ENCODE measurements around the gene FKBP1A. TPM values are rescaled to one million over a fixed set of nuclear protein-coding genes. Genes with fewer than 3 reads are reported as not detected.

The FKBP1A gene
- total RNA-seq, 1 donor from 2014 or later = 131 TPM

DNA sequence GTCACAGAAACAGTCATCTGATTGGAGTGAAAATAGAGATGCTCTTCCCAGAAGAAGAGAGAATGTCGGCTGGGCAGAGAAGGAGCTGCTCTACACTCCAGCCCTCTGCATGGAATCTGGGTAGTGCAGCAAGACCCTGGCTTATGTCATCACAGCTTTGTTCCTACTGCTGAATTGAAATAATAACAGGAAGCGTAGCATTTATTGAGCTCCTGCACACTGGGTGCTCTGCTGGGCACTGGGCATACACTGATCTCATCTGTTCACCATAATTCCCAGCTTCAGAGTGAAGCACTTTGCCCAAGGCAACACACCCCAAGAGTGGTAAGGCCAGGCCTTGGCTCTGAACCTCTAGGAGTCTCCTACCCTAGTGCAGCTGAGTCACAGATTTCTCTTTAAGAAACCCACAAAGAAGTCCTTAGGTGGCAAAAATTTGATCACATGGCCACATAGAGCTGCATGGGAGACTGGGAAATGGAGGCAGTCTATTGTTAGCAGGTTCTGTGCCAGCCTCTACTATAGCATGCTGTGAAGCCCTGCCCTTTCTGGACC, 60.0 kb downstream of the FKBP1A start:
- no peak for DNase-seq (ENCODE audit: low read depth)

DNA sequence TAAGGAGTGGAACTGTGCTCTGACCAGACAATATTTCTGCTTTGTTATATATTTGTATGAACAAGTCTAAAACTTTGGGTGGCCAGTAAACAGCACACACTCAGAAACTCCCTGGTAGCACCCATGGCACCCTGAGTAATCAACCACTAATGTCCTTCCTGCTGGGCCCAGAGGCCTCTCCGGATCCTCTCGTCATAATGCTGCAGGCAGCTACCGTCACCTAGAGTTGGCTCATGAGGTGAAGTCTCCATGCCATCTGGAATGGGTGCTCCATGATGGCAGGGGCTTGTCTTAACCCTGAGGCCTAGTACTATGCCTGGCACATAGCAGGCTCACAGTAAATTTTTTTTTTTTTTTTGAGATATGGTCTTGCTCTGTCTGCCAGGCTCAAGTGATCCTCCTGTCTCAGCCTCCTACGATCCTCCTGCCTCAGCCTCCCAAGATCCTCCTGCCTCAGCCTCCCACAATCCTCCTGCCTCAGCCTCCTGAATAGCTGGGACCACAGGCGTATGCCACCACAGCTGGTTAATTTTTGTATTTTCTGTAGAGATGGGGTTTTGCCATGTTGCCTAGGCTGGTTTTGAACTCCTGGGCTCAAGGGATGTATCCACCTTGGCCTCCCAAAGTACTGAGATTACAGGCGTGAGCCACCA, 60.9 kb downstream of the FKBP1A start:
- no peak for DNase-seq (ENCODE audit: low read depth)

DNA sequence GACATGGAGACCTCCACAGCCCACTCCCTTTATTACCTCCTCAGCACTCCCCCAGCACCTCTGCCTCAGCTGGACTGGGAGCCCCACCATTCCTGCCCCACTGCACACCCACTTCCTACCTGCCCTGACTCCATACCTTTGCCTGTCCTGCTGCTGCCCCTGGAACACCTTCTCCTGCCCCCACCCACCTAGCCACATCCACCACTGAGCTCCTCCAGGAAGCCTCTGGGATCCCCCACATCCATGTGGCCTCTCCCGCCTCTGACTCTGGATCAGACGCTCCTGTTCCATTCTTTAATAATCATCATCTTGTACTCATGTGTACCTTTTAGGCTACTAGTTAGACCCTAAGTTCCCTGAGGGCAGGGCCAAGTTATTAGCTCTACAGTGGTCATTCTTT, 61.8 kb downstream of the FKBP1A start:
- DNase-seq (ENCODE audit: low read depth) = no peak

DNA sequence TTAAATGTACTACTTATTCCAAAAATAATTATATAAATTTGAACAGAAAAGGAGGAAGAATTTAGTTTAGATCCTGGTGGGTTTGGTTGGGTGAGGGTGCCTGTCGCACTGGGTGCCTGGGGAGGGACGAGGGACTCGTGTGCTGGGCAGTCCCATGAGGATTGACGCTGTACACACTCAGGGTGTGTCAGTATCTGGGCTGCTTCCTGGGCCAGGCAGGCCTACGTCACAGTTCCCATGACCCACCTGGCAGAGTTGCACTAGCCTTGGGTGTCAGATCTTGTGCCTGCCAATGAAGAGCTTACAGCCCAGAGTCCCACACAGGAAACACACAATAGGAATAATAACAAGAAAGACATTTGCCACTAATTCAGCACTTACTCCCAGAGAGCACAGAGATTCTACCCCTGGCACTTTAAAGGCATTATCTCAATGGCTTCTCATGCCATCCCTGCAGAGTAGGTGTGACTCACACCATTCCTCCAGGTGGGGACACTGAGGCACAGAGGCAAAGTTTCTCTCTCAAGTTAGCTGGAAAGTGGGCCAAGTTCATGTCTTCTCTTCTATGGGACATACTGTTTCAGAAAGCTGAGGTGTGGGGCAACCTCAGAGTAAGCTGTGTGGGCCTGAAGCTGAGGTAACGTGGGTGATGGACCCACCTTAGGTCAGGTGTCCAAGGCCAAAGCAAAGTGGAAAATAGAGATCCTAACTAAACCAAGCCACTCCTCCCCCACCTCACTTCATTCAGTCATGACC, 62.6 kb downstream of the FKBP1A start:
- DNase-seq (ENCODE audit: low read depth) = no peak

DNA sequence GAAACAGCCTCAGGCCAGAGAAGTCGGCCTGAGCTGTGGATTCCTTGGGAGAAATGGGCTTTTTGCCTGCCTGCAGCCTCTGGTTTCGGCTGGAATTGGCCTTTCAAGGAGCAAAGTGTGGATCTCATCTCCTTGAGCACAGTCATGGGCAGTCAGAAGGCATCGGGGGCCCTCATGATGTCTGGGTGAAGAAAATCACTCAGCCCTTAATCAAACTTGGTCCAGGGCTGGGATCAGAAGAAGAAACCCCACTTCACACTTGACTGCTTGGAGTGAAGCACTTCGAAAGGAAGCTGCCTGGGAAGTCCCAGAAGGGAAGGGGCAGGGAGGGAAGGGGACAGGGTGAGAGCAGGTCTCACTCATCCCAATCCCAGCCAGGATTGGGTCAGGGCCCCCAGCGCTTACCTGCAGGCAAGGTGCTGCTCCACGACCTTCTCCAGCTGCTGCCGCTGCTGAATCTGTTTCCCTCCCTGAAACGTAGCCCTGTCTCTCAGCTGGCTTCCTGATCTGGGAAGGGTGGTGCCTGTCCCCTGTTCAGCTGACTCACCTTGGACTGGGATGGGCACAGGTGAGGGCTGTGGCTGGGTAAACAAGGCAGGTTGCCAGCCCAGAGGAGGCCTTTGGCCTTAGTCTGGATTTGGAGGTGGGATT, 64.0 kb downstream of the FKBP1A start, which contains the start of gene SDCBP2:
TSS of gene SDCBP2 (minus strand) at position 460 of the 651 bp plus-strand sequence. CDS start 8,723 bp downstream, outside the sequence.
- DNase-seq (ENCODE audit: low read depth) = no peak

DNA sequence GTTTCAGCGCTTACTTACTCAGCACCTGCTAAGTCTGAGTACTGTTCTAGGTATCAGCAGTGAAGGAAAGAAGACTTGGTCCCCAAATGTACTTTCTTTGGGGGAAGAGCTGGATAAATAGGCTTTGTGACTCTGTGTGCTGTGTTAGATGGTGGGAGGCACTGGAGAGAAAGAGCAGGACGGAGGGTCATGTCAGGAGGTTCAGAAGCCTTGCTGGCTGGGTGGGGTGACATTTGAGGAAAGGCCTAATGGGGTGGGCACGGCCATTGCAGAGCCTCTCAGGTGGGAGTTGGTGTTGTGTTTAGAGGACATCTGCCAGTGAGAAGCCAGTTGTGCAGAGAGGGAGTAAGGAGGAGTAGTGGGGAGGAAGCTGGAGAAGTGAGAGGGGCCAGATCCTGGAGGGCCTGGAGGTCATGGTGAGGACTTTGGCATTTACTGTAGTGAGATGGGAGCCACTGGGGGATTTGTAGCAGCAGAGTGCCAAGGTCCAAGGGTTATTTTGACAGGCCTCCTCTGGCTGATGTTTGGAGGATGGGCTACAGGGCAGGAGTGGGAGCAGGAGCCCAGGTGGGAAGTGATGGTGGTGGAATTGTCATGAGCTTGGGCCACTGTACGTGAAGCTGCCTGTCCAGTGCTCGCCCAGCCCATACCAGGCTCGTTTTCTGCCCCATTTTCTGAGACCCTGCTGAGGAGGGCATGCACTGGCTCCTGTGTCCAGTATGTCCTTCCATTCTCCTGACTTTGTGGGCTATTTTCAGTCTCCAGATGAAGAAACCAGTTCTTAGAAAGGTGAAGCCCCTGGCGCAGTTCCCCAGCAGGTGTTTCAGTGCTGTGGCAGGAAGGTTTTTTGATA, 64.8 kb downstream of the FKBP1A start:
- DNase-seq (ENCODE audit: low read depth) = no peak

DNA sequence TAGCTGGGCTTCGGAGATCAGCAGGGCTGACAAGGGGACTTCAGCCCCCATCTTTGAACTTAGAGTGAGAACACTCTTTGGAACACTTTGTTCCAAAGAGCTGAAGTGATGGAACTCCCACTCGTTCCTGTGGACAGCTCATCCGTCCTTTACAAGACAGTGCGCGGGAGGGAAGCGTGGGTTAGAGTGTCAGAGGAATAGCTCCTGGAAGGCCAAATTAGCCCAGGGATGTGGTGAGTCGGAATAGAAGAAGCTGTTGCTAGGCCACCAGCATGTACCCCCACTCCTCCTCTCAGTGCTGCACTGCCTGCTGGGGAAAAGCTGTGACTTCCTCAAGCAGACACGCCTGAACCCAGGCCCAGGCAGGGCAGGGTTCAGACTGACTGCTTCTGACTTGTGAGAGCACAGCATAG, 65.6 kb downstream of the FKBP1A start:
- peak; percentile 52 for DNase-seq (ENCODE audit: low read depth)

DNA sequence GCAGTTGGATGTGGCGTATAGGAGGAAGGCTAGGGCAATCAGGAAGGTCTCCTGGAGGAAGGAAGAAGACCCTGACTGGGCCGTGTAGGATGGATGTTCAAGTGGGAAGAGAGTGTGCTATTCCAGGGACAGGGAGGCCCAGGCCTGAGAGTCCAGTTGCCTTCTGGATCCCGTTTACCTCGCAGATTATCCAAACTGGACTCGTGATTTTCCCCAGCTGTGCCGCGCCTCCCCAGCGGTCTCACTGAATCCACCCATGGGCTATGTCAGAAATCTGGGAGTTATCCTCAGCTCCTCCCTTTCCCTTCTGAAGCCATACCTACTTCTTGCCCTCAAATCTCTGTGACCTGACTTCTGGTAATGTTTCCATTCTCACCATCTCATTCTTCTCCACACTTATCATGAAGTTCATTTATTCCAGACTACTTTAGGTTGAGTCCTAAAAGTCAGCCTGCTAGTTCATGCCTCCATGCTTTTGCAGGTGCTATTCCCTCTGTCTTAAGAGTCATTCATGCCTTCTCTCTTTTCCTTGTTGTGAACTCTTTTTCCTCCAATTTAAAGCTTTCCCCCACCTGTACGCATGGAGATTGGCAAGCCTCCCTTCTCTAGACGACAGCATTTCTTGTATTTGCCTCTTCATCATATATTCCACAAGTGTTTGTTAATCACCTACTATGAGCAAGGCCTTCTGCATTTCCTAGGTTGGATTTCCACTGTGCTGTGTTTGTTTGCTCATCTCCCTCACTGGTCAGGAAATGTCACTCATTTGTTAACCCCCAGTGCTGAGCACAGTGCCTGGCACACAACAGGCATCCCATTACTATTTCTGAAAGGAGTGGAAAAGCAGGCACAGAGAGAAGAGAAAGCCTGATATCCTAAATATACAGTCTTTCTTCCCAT, 66.6 kb downstream of the FKBP1A start:
- no peak for DNase-seq (ENCODE audit: low read depth)

DNA sequence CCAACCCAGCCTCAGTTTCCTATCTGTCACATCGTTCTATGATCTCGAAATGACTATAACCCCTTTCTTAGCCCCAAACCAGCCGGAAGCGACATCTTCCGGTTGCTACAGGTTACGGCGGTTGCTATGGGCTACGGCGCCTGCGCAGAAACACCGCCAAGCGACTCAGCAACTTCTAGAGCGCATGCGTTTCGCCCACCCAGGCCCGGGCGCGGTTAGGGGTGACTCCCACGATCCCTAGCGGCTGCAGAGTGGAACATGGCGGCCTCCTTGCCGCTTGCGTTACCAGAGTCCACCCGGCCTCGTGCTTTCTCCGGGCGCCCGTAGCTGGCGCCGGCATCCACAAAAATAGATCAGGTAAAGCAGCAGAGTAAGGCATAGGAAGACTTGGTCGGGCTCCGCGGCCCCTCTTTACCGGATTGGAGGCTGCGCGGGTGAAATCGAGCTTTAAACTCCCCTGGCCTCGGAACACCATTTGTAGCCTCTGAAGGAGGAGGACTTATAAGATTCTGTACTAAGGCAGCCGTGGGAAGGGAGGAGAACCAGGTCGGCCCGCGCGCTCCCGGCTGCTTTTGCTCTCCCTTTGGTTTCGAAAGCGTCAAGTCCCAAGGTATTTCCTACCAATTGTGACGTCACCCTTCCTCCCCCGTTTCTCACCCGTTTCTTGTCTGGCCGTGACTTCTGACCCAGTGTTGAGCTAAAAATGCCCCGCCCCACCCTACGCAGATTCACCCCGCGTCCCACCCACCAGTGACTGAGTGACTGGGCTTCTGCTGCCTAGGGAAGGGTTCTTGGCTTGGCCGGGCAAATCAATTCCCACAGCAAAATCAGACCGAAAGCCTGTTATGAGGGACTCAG, 67.5 kb downstream of the FKBP1A start:
- peak; percentile 90 for DNase-seq (ENCODE audit: low read depth)

DNA sequence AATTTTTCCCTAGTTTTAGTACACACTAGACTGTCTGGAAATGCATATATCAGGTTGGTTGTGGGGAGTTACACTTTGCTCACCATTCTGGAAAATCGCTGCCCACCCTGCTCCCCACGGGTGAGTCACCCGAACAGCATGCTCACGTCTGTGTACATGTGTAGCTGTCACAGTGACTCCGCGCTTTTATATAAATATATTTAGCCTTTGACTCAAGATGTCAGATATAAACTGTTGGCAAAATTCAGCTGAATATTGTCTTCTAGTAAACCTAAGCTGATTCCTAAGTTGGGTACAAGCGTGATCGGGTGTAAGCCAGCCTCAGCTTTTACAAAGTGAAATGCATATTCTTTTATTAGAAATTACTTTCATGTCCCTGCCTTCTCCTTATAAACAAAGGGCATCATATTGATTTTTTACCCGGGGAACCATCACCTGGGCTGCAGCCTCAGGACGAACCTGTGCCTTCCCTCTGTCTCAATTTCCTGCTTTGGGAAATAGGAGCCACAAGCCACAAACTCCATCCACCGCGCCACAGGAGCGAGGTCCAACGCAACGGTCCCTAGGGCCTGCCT, 68.2 kb downstream of the FKBP1A start:
- no peak for DNase-seq (ENCODE audit: low read depth)

DNA sequence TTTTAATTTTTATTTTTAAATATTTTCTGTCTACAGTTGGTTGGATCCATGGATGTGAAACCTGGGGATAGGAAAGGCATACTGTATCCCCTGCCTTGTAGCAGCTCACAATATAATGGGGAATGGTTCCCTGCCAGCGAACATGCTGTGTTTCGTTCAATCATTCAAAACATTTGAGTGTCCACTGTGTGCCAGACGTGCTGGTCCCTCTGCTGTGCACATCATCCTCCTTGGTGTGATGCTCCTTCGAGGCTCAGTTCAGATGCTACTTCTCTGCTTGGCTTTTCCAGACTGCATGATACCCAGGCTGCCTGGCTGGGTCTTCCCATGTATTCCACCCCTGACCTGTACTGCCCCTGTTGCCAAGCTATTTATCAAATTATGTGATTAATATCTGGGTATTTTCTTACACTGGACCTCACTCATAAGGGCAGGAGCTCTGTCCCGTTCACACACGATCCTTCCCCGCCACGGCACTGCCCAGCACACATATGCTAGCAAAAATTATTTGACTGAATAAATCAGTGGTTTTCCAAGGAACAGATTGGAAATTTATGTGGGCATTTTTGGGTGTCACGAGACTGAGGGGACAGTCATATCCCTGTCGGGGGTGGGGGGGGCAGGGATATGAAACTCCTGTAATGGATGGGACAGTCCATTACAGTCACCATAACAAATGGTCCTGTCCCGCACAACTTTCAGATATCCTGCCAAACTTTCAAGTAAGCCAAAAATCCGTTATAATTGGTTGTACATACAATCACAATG, 68.8 kb downstream of the FKBP1A start:
- no peak for DNase-seq (ENCODE audit: low read depth)

DNA sequence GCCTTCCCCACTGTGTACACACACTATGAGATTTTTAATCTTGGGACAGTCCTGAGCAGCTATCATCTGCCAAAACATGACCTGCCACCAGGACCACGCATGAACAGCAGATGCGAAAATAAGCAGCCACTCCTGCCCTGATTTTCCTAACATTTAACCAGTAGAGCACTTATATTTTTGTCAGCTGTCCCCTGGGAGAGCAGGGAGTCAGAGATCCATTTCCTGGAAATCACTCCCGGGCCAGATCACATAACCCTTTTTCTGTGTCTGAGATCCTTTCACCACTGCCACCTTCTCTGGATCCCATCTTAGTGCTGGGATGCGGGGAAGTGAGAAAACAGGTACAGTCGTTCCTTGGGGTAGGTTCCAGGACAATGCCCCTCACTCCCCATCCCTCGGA, 69.6 kb downstream of the FKBP1A start:
- DNase-seq (ENCODE audit: low read depth) = no peak

DNA sequence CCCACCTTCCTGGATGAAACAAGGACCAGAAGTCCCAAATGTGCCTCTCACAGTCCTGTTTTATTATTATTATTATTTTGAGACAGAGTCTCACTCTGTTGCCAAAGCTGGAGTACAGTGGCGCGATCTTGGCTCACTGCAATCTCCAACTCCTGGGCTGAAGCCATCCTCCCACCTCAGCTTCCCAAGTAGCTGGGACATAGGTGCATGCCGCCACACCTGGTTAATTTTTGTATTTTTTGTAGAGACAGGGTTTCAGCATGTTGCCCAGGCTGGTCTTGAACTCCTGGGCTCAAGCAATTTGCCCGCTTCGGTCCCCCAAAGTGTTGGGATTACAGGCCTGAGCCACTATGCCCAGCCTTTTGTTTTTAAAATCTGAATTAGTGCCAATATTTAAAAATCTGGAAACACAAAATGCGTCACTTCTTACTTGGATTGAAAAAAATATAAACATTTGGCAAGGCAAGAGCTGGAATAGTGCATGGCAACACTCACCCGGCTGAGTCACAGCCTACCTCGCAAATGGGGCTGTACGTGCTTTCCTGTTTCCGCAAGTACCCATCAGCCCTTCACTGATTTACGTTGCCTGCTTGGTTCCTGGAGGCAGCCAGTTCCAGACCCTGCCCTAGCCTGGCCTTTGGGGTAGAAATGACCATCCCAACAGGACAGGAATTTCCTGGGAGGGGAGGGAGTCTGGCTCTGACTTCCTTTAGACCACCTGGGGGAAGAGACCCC, 70.2 kb downstream of the FKBP1A start:
- DNase-seq (ENCODE audit: low read depth) = no peak

DNA sequence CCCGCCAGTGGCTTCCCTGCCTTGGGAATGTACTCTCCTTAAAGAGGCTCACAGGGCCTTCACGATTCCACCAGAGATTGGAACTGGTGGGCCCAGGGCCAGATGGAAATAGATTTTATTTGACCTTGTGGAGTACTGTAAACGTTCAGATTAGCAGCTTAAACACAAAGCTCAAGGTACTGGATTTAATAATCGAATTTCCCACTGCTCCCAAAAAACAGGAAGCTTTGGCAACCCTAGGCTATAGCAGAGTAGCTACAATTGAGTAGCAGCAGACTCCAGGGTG, 71.3 kb downstream of the FKBP1A start:
- no peak for DNase-seq (ENCODE audit: low read depth)

DNA sequence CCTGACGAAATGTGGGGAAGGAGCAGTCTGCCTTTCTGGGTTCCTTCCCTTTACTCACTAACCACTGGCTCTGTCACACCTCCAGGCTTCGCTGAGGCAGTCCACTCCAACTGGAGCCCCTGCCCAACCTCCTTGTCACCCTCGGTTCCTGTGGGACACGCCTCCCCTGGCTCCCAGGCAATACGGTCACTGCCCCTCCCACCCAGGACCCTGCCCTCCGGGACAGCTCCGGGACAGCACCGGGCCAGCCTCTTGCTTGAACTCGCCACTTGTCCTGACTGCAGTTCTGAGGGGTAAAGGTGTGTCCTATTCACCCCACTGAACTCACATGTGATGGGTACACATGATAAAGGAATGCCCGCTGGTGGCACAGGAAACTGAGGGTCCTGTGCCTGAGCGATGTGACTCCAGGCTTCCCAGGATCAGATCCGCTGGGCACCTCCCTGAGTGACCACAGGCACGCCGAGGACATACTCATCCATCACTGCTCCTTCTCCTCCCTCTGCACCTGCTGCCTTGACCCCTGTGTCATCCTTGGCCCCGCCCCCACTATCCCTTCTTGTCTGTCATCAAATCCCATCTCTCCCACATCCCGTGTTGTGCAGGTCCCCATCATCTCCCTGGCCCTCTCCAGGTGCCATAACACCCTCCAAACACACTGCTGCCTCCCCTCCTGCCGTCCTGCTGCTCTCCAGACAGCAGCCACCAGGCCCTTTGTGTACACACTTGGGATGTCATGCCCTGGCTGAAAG, 71.8 kb downstream of the FKBP1A start:
- no peak for DNase-seq (ENCODE audit: low read depth)

DNA sequence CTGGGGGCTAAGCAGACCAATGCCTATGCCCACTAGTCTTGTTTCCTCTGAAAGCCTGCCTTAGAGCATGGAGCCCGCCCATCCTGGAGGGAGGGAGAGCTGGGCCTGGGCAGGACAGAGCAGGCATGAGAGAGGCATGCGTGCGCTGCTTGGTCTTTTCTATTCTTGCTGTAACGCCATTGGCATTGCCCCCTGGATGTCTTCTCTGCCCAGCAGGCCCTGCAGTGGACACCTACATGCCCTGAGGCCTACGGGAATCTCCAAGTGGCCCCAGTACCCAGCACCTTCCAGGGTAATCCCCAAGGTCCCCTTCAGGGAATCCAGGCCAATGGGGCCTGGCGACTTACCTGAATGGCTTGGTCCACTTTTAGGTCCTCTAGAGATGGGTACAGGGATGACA, 72.8 kb downstream of the FKBP1A start:
- DNase-seq (ENCODE audit: low read depth) = no peak

DNA sequence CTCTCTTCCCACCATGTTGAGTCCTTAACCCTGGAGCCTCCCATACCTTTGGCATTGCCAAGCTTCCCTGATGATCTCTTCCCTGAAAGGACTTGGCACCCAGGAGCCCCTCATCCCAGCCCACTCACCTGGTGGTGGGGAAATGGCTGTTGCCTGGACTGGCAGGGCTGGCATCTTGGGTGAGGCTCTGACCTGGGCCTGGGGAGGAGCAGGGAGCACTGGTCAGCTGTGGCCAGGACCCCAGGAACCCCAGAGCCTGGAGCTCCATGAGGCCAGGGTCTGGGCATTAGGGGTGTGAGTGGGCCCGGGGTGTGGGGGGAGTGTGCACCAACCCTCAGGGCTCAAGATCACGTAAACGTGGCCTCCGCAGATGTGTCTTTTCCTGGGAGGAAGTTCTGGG, 73.4 kb downstream of the FKBP1A start:
- DNase-seq (ENCODE audit: low read depth) = no peak
